Progenitor cell of endocrine pancreas (in vitro differentiated cells): ENCODE measurements around the gene DUOX1. TPM values are rescaled to one million over a fixed set of nuclear protein-coding genes. Genes with fewer than 3 reads are reported as not detected.

Experiments
- DNase-seq: peaks from one replicate; pipeline ENCODE4 v3.0.0; 2021; ENCODE audit warnings: low spot score; ENCODE audit not compliant: unreplicated experiment
- H3K27ac Mint-ChIP-seq: 2 replicates; pipeline ENCODE4 v1.8.0; 2021; ENCODE audit warnings: mild to moderate bottlenecking, moderate library complexity, mixed read lengths
- H3K27me3 Mint-ChIP-seq: 2 replicates; pipeline ENCODE4 v1.8.0; 2021; ENCODE audit warnings: mixed read lengths
- H3K36me3 Mint-ChIP-seq: 2 replicates; pipeline ENCODE4 v1.8.0; 2022; ENCODE audit warnings: mixed read lengths; ENCODE audit not compliant: insufficient read depth
- H3K4me1 Mint-ChIP-seq: 2 replicates; pipeline ENCODE4 v1.8.0; 2021; ENCODE audit warnings: low read depth, mixed read lengths
- H3K4me3 Mint-ChIP-seq: 2 replicates; pipeline ENCODE4 v1.8.0; 2021; ENCODE audit warnings: low read depth, mild to moderate bottlenecking, moderate library complexity, mixed read lengths
- H3K9me3 Mint-ChIP-seq: 2 replicates; pipeline ENCODE4 v1.8.0; 2021; ENCODE audit warnings: low read depth, mixed read lengths
- total RNA-seq: library from RNA; stranded (reverse); gene quantifications from 2 replicates; pipeline ENCODE4 v1.2.1, GENCODE V29; 2021
- TF ChIP-seq, protein P1 (sequence below): fragments of 200-600 bp; sonication (generic); IDR thresholded peaks from one replicate; pipeline ENCODE4 v1.5.0; 2021; ENCODE audit warnings: antibody characterized with exemption, mild to moderate bottlenecking; ENCODE audit not compliant: unreplicated experiment

DUOX1 gene
- total RNA-seq, 1 donor from 2014 or later, result 1.4 TPM

DNA sequence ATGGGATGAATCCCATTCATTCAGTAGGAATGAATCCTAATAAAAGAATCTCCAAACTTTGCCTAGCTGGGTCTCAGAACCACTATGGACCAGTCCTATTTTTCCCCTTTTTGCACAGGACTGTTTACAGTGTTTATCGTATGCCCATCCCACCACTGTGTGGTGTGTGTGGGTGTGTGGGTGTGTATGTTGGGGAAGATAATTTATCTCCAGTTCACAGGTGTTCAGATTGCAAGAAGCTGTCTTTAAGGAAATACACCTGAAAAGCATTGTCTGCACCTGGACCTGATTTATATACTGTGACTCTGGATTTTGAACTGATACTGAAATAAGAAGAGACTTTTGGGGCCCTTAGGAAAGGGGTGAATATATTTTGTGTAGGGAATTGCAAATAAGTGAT, 82.7 kb downstream of the DUOX1 start:
- Mint-ChIP-seq H3K27ac (no peak overlapping the region), H3K36me3 (no peaks in the 10 kb centered on the region), H3K27me3 (no peaks in the 10 kb centered on the region), H3K9me3 (no peaks in the 10 kb centered on the region), H3K4me3 (no peak overlapping the region), H3K4me1 (no peaks in the 10 kb centered on the region)
- TF ChIP-seq, protein P1, sequence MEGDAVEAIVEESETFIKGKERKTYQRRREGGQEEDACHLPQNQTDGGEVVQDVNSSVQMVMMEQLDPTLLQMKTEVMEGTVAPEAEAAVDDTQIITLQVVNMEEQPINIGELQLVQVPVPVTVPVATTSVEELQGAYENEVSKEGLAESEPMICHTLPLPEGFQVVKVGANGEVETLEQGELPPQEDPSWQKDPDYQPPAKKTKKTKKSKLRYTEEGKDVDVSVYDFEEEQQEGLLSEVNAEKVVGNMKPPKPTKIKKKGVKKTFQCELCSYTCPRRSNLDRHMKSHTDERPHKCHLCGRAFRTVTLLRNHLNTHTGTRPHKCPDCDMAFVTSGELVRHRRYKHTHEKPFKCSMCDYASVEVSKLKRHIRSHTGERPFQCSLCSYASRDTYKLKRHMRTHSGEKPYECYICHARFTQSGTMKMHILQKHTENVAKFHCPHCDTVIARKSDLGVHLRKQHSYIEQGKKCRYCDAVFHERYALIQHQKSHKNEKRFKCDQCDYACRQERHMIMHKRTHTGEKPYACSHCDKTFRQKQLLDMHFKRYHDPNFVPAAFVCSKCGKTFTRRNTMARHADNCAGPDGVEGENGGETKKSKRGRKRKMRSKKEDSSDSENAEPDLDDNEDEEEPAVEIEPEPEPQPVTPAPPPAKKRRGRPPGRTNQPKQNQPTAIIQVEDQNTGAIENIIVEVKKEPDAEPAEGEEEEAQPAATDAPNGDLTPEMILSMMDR, result no peak
- DNase-seq, result no peak

Other genes starting within 250 kb of the DUOX1 start
- gene TERB2, start 173.3 kb upstream of the DUOX1 start, total RNA-seq, result not detected in 2 replicates
- 247 and 300 TPM in 2 replicates for gene SORD, start 106.8 kb upstream of the DUOX1 start, total RNA-seq
- gene DUOX2, start 15.8 kb upstream of the DUOX1 start, total RNA-seq, result 0.53 and 1.1 TPM in 2 replicates
- not detected in 2 replicates for gene DUOXA2, start 15.7 kb upstream of the DUOX1 start, total RNA-seq
- gene DUOXA1, start 115 bp upstream of the DUOX1 start, total RNA-seq, result 1.3 and 1.4 TPM in 2 replicates
- gene SHF, start 58.0 kb downstream of the DUOX1 start, total RNA-seq, result 61.1 and 61.7 TPM in 2 replicates
- gene SLC28A2, start 122.2 kb downstream of the DUOX1 start, total RNA-seq, result 1.2 and 1.7 TPM in 2 replicates
- 64.1 and 75.5 TPM in 2 replicates for gene GATM, start 248.6 kb downstream of the DUOX1 start, total RNA-seq